IPS-20b (cell line): ENCODE results near the gene CRKL.
A peak's percentile ranks its signal among the peaks of the same experiment; 100 is the strongest.

Experiments
- H3K27ac ChIP-seq: one replicate; pipeline ENCODE4 v1.5.1; 2013; ENCODE audit warnings: low read length
- H3K27me3 ChIP-seq: 2 replicates; pipeline ENCODE4 v1.6.1; 2013; ENCODE audit warnings: mild to moderate bottlenecking, low read length, inconsistent platforms; ENCODE audit not compliant: insufficient read depth
- H3K36me3 ChIP-seq: 2 replicates; pipeline ENCODE4 v1.6.1; 2013; ENCODE audit warnings: low read depth, mild to moderate bottlenecking, inconsistent platforms, low read length, moderate library complexity; ENCODE audit not compliant: insufficient read depth
- H3K4me1 ChIP-seq: 2 replicates; pipeline ENCODE4 v1.6.1; 2013; ENCODE audit warnings: mild to moderate bottlenecking, control low read depth, inconsistent platforms, low read length, moderate library complexity; ENCODE audit not compliant: insufficient read depth
- H3K4me3 ChIP-seq: 2 replicates; pipeline ENCODE4 v1.5.1; 2013; ENCODE audit warnings: mild to moderate bottlenecking, low read length, inconsistent platforms
- H3K9ac ChIP-seq: 2 replicates; pipeline ENCODE4 v1.6.1; 2013; ENCODE audit warnings: low read depth, mild to moderate bottlenecking, inconsistent platforms, low read length, moderate library complexity
- H3K9me3 ChIP-seq: 2 replicates; pipeline ENCODE4 v1.6.1; 2013; ENCODE audit warnings: mild to moderate bottlenecking, low read depth, low read length, inconsistent platforms; ENCODE audit not compliant: insufficient read depth

CRKL gene

DNA sequence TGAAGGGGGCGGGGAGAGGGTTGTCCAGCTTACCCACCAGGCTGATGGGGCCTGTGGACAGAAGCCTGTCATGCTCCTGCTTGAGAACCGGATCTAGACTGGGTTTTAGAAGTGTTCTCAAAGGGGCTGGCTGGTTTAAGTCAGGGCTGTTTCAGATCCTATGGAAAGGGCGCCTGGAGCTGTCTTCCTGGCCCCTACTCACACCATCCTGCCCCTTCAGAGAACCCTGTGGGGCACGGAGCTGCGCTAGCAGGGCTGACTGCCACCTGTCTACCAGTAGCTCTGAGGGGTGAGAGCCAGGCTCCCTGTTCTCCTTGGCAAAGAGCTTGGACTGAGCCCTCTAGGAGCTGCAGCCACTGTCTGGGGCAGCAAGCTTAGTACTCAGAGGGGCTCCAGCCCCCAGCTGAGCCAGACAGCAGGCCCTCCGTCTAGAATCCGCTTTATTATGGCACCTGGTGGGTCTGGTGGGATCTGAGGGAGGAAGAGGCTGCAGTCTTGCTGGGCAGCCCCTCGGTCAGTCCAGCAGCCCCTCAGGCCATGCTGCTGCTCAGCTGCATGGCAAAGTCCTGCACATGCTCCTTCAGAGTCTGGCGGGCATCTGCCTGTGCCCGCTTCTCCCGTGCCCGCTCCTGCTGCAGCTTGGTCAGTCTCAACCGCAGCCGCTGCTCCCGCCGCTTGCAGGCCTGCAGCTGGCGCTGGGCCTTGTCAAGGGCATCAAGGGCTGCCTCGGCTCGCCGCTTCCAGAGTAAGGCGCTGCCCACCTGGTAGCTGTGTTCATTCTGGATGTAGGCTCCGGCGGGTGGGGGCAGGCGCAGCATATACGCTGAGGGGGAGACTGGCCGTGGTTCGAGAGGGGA, 82.4 kb downstream of the CRKL start:
- peaks cover 13% of the 10 kb centered on the region for H3K4me1 ChIP-seq
- no peak overlapping the region for H3K27ac ChIP-seq
- H3K9me3 ChIP-seq = no peaks in the 10 kb centered on the region
- no peak overlapping the region for H3K9ac ChIP-seq
- H3K4me3 ChIP-seq = no peak overlapping the region
- H3K36me3 ChIP-seq = peaks cover 29% of the 10 kb centered on the region
- no peaks in the 10 kb centered on the region for H3K27me3 ChIP-seq

DNA sequence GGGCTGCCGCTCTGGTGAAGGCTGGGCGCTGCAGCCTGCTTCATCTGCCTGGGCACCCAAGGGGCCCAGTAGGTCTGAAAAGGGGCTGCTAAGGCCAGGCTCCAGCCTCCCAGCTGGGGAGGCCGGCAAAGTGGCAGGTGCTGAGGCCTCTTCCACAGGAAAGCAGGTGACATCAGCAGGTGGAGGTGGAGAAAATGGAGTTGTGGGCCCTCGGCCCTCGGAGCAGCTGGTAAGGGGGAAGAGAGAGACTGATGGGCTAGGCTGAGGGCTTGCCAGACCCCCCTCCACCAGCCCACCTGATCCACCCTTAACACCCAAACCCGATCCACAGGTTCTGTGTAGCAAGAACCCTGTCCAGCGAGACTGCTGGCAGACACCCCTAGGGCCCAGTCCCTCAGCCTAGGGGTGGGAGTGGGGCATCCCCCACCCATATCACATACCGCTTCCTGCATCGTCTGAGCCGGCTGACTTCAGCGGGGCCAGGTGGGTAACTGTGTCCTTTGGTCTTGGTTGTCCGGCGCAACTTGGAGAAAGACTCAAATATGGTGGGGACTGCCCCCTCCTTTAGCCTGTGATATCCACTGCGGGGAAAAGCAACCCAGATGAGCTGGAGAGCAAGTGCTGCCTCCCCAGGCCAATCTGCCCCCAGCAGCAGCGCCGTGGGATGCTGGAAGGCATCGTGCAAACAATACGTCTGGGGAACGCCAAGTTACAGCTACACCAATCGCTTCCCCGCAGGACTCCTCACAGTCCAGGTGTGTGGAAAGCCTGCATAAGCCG, 83.2 kb downstream of the CRKL start:
- peak overlapping the region; percentile 95 for H3K9ac ChIP-seq
- H3K4me3 ChIP-seq = peak overlapping the region; percentile 91
- no peak overlapping the region for H3K27ac ChIP-seq
- H3K4me1 ChIP-seq = peaks cover 13% of the 10 kb centered on the region
- H3K9me3 ChIP-seq = no peaks in the 10 kb centered on the region
- H3K27me3 ChIP-seq = no peaks in the 10 kb centered on the region
- peaks cover 29% of the 10 kb centered on the region for H3K36me3 ChIP-seq

- H3K27me3 ChIP-seq = no peaks in the 10 kb centered on the region
- H3K36me3 ChIP-seq = peaks cover 29% of the 10 kb centered on the region
- H3K27ac ChIP-seq = peak overlapping the region; percentile 39
- H3K4me1 ChIP-seq = peaks cover 13% of the 10 kb centered on the region
- H3K9ac ChIP-seq = peak overlapping the region; percentile 95
- H3K9me3 ChIP-seq = no peaks in the 10 kb centered on the region
- peak overlapping the region; percentile 91 for H3K4me3 ChIP-seq
These were observed 83.9 kb downstream of the CRKL start for GRCh38 chr22:21000987-21001600.

GRCh38 chr22:21001601-21002325, 84.6 kb downstream of the CRKL start, which contains the start of gene THAP7:
Gene THAP7, minus strand, starts transcription at chr22:21002118. Its CDS starts 207 bp downstream, at chr22:21001911.
- peaks cover 13% of the 10 kb centered on the region for H3K4me1 ChIP-seq
- peak within 1 kb of the TSS; percentile 79 for H3K27ac ChIP-seq
- H3K9me3 ChIP-seq = no peaks in the 10 kb centered on the region
- peak within 1 kb of the TSS; percentile 91 for H3K4me3 ChIP-seq
- H3K36me3 ChIP-seq = peaks cover 25% of the 10 kb centered on the region
- H3K27me3 ChIP-seq = no peaks in the 10 kb centered on the region
- peak within 1 kb of the TSS; percentile 95 for H3K9ac ChIP-seq
